GM18520 (cell line): ENCODE results near the gene HDAC9.
A peak's percentile ranks its signal among the peaks of the same experiment; 100 is the strongest.

Source experiments
- ATAC-seq: cut with Tn5 transposase; IDR thresholded peaks from one replicate; pipeline ENCODE4 v1.9.1; 2021; ENCODE audit not compliant: unreplicated experiment

Gene HDAC9

DNA sequence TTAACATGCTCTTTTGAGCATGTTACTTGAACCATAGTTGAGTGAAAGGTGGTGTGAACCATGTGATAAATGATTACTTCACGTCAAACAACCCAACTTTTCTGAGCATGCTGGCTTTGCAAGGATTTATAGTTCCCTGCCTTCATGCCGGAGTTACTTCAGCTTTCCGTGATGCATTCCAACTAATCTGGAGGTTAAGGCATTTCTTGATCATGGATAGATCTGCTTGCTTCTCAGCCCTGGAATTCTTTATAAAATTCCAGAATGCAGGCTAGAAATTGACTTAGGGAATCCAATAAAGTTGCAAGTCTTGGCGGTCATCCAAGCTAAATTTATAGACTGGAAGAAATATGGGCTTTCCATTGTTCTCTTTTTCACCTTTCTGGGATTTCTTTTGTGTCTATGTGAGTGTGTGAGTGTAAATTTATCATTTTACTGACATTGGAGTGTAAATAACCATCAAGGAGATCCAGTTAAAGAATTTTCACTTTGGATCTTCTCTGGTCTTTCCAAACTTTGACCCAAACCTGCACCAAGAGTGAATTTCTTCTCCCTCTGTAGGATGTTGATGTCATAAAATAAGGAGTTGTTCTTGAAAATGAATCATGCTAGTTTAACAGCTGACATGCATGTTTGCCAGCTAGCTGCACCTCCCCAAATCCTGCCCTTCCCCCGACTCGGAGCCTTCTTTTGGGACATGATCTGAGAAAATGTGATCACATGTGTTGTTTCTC, 332.9 kb downstream of the HDAC9 start:
- no peak for ATAC-seq

DNA sequence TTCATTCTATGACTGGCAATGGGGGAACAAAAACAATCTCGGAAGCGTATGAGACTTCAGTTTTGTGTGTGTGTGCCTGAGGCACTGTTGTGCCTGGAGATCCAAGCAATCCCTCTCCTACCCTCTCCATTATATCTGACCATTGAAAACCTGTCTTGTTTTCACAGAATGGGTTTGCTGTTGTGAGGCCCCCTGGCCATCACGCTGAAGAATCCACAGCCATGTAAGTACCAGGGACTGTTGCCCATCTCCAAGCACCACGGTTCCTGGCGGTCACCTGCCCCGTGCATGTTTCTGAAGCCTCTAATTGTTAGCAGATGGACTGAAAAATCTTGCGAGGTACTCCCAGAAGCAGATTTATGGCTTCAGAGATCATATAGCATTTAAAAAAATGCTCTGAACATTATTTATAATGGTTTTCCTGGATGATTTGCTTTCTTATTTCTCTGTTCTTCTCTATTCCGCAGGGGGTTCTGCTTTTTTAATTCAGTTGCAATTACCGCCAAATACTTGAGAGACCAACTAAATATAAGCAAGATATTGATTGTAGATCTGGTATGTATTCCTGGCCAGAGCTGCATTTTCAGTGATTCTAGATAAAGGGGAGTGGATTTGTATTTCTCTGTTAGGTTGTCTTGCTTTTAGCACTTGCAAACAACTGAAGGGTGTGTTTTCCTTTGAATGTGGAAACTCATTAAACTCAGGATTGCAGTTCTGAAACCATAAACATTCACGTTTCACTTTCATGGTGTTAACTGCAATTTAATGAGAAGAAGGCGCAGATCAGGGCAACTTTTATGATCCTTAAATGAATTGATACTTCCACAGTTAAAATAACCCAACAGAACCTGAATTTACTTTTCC, 333.7 kb downstream of the HDAC9 start:
- no peak for ATAC-seq

DNA sequence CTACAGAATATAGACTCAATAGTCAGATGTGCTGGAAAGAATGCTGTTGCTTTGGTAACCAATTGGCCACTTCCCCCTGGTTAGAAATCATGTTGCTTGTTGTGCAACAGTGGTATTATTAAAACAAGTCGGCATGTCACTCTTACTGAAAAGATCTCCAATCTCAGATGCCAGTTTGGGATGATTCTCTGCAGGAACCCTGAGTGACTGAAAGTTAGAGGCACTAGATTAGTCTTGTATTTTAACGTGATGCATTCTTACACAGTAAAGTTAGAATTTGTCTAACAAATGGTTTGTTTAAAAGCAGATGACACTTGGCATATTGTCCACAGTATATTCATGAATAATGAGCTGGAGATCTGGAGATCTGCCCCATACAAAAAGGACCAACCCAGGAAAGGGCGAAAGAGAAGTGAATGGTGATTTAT, 334.3 kb downstream of the HDAC9 start:
- ATAC-seq: no peak

DNA sequence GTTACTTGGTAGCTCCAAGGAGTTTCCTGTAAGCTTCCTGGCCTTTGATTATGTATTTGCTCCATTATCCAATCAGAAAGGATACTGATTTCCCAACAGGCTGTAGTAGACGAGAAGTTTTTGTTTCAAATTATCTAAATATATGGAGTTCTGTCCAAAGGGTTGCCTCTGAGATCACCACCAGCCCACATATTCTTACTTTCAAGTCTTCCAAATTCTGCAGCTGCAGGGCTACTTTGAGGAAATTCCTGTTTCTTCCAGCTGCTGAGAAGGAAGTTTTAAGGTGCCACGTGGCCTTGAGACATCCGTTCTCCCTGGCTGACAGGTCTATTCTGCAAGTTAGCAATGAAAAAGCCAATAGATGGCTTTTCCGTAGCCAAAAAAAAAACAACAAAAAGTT, 335.9 kb downstream of the HDAC9 start:
- no peak for ATAC-seq

DNA sequence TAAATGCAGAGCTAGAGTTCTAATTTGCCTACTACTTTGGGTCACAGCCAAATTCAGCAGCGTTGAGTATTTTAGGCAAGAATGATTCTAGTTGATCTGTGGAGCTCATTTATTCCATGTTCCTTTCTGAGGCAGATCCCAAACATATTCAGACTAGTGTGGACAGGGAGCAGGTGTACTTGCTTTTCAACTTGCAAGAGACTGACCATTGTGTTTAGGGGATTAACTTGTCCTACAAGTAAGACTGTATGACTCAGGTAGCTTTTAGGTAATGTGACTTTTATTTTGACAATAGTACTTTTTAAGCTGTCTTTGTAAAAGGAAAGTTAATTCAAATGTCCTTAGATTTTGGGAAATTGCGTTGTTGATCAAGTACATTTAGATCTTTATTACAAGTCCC, 336.4 kb downstream of the HDAC9 start:
- ATAC-seq: no peak

DNA sequence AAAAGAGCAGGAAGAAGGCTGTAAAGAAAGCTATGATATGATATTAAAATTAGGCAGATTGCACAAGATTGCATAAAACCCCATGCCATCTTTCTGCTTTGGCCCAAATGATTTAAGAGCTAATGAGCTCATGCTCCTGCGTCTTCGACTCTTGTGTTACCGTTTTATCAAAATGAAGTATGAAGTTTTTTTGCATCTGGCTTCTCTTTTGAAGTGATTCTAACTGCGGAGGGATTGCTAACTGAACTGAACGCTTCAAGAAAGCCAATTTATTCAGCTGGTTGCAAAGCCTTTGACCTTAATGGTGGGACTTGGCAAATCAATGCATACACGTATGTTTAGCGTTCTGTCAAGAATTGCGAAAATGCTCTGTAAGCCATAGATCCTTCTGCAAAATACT, 339.0 kb downstream of the HDAC9 start:
- ATAC-seq: no peak

DNA sequence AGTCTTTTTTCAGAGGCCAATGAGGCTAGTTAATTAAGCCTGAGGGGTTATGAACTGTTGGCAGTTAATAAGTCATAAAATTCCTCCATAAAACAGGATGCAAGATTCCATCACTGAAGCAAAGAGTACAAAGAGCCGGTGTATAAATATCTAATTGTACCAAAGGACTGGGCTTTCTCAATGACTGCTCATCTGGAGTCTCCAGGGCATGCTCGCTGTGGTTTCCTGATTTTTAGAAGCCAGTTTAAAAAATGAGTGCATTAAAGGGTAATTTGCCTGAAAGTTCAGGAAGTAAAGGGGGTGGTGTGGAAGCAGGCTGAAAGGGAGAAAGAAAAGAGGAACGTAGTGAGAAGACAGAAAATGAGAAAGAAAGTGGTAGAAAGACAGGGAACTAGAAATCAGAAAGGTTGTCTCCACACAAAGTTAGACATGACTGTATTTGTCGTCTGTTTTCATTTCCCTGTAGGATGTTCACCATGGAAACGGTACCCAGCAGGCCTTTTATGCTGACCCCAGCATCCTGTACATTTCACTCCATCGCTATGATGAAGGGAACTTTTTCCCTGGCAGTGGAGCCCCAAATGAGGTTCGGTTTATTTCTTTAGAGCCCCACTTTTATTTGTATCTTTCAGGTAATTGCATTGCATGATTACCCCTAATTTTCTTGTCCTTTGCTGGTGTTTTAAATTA, 339.6 kb downstream of the HDAC9 start:
- no peak for ATAC-seq

DNA sequence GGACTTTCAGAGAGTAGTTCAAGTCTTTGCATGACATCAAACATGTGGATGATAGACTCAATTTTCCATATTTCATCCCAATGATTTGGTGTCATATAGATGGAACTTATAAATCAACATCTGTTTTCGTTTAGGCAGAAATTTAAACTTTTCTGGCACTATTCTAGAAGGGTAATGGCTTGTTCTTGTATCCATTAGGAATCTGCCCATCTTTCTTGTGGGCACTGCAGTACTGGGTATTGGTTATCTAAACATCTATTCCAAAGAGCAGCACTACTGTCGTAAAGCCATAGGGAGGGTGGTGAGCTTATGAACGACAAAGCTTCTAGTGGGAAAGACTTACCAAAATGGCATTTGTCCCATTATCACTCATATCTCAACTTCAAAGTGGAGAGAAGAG, 348.4 kb downstream of the HDAC9 start:
- no peak for ATAC-seq

DNA sequence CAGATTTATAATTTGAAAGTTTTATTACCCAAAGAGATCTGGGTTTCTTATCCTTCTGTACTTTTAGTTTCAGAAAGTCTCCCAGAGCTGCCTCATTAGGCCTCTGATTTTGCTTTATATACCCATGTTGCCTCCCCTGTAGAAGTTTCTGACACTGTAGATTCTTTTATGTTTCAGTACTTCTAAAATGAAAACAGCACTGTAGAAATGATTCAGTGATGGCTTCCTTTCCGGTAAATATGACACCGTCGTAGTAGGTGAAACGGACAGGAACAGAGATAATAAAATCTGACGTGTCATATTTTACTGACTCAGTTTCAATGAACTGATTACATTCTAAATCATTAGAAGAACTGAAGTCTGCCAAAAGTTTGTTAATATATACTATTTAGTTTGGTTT, 349.2 kb downstream of the HDAC9 start:
- ATAC-seq: no peak

DNA sequence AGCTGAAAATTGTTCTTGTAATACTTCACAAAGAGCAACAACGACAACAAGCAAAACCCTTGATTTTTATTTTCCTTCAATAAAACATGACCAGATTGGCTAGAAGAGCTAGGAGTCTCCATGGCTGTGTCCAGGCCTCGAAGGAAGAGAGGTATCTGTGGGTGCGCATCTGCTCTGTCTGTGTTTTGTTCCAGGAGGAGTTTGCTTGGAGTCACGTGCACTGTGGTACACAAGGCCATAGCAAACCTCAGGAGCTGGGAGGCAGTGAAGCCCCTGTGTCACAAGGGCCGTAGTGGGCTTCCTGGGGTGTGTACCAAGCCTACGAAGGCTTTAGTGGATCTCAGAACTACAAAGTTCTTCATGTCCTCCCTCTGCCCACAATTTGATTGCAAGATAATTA, 350.2 kb downstream of the HDAC9 start:
- no peak for ATAC-seq

DNA sequence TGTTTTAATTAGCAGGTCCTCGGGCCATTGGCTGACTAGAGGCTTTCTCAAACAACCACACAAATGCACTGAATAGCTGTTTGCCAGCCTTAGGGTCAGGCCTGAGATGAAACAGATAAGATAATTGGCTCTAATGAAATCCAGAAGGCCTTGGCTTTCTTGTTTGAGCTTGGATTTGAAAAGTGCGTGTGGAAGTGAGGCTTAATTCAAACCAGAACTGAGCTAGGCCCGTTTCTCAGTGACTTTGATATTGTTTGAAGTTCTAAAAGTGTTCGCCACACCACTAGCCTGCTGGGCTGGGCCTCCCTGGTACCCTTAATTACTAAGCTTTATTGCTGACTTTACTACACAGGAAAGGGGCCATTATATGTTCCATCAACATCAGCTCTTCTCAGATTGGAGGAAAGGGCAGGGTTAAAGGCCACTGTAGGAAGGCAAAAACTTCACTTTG, 351.2 kb downstream of the HDAC9 start:
- no peak for ATAC-seq

DNA sequence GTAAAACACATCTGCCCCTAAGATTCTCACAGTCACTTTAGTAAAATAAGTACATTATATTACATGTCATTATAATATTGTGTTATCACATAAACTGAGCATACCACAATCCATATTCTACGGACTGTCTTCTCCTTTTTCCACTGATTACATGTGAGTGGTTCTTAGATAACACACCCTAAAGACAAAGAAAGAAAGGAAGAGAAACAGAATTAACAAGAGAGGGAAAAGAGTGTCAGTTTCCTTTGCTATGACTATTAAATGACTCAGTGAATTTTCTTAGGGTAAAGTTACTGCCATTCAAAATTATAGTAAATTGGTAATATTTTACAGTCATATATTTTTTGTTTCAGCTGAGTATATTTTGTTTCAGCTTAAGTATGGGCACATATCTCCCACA, 353.6 kb downstream of the HDAC9 start:
- no peak for ATAC-seq

DNA sequence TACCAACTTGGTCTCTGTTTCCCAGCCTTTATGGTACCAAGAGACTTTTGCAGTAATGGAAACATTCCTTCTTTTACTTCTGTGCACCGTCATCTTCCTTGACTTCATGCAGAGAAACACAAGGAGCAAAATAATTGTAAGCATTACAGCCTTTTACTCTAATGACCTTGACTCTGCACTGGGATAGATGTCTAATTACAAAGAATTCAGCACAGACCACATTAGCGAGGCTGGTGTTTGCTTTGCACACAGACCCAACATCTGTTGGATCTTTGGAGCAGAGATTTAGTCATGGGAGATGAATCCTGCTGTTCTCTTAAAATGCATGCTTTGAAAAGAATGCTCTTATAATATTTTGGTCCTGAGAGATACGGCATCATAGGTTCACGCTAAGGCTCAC, 360.2 kb downstream of the HDAC9 start:
- ATAC-seq: no peak

DNA sequence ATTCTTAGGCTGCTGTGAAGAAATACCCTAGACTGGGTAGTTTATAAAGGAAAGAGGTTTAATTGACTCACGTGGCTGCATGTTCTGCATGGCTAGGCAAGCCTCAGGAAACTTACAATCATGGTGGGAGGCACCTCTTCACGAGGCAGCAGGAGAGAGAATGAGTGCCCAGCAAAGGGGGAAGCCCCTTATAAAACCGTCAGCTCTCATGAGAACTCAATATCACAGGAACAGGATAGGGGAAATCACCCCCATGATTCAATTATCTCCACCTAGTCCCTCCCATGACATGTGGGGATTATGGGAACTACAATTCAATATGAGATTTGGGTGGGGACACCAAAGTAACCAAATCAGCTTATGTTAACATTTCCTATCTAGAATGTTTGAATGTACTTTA, 362.7 kb downstream of the HDAC9 start:
- ATAC-seq: no peak

DNA sequence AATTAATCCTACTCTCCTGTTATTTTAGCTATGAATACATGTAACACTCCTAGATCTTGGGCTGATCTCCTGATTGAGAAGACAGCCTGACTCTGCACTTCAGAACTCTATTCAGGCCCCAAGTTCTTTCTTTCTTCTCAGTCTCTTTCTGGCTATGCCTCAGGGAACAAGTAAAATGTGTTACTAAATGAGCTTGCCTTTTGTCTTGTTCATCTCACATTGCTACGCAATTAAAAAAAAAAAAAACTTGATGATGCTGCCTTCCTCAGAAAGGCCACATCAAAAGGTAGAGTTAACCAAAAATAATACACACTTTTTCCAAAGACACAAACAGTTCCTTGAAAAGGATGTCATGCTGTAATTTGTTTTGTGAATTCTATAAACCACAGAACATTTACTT, 363.8 kb downstream of the HDAC9 start:
- ATAC-seq: no peak

DNA sequence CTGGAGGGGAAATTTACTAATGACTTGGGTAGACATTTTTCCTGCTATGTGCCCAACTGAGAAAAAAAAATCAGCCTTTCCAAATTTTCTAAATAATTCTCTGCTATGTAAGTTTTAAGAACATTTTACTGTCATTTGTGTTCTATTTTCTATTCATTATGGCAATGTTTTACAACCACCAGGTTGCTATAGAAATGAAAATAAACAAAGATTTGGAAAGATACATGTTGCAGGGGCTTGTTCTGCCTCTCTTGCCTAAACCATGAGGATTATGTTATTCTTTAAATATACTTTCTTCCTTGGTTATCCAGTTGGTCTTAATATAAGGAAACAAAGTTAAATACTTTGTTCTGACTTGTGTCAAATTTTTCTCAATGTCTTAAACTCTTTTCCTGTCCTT, 364.7 kb downstream of the HDAC9 start:
- no peak for ATAC-seq

DNA sequence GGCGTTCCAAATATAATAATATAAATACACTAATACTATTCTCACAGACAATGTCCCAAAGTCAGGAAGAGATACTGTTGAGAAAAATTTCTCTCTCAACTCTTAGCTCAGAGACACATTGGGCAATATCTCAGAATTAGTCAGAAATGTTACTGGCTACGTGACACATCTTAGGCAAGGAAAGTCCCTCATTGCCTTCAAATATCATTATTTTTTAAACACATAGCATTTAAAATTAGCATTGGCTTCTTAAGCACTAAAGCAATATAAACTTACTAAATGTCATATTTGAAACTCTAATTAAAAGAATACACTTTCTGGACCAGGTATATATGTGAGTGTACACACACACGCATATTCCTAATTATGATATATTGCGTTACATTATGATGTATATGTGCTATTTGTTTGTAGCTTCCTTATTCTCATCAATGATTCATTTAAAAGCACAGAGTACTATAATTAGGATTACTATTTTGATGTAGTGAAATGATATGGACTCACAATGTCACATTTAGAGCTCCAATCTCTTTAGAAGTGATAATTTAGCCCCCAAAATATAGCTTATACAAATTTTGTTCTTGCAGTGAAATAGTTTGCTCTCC, 366.1 kb downstream of the HDAC9 start:
- peak; percentile 87 for ATAC-seq

DNA sequence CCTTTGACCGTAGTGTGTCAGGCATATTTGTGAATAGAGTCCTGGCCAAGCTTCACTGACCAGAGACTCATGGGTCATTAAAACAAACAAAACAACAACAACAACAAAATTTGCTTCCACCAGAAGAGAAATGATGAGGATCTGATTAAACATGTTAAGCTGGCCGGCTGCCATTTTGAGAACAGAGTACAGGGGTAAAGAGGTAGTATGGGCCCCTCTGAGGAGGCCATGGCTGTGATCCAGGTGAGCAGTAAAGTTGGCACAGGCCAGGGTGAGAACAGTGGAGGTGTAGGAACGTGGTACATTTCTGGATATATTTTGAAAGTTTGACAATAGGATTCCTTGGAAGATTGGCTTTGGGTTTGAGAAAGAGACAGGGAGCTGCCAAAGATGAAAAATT, 369.4 kb downstream of the HDAC9 start:
- no peak for ATAC-seq

DNA sequence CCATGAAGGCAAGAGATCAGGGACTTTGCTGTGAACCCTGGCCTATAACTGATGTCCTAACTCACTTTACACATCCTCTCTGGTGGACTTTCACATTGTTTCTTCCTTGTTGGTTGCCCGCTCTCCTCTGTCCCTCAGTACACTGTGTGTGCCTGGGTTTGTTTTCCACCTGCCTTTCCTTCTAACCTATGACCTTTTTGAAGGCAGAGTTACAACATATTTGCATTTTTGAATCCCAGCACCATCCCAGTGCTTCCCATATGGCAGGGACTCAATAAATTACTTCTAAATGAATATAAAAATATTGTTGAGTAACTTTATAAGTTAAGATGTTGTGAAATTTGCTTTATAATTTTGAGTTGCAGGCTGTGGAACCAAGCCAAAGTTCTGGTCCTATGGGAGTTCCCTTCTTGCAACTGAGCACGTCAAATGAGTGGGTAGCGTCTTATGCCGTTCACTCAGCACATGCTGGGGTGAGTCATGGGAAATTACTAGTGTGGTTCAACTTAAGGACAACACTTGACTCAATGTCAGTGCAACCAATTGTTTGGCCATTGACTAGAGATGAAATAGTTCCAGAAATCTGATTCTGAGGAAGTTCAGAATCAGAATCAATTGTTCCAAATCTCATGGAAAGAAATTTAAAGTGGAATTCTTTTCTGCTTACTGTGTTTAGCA, 370.9 kb downstream of the HDAC9 start:
- ATAC-seq: peak; percentile 93

DNA sequence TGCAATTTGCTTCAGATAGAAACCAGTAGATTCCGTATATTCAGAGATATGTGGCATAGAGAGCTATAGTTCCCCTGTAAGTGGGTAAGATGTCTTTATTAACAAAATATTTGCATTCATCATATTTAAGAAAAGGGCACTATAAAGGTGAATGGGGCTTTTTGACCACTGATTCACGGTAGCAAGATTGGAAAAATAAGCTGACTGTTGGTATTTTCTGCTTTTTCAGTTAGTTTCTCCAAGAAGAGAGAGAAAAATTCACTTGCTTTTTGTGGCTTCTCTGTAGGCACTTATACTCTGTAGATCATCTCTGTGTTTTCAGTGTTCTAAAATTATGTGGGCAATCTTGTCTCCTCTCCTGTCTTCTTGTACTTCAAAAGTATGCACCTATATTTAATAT, 376.8 kb downstream of the HDAC9 start:
- no peak for ATAC-seq
